KOPT-K1 (cell line): ENCODE measurements around the gene IQGAP1.

Source experiments
- H3K27ac ChIP-seq: fragments of 200-600 bp; sonication (generic); 2 replicates; pipeline ENCODE4 v1.5.1; 2016; ENCODE audit warnings: antibody characterized with exemption, mild to moderate bottlenecking, low read depth, low read length; ENCODE audit not compliant: poor library complexity, severe bottlenecking
- H3K36me3 ChIP-seq: fragments of 200-600 bp; sonication (generic); 2 replicates; pipeline ENCODE4 v1.5.1; 2017; ENCODE audit warnings: antibody characterized with exemption, mild to moderate bottlenecking, low read length, moderate library complexity; ENCODE audit not compliant: insufficient read depth
- H3K9me3 ChIP-seq: fragments of 200-600 bp; sonication (generic); 2 replicates; pipeline ENCODE4 v1.5.1; 2017; ENCODE audit warnings: antibody characterized with exemption, low read length, mild to moderate bottlenecking; ENCODE audit not compliant: insufficient read depth, poor library complexity, severe bottlenecking

The IQGAP1 gene

DNA sequence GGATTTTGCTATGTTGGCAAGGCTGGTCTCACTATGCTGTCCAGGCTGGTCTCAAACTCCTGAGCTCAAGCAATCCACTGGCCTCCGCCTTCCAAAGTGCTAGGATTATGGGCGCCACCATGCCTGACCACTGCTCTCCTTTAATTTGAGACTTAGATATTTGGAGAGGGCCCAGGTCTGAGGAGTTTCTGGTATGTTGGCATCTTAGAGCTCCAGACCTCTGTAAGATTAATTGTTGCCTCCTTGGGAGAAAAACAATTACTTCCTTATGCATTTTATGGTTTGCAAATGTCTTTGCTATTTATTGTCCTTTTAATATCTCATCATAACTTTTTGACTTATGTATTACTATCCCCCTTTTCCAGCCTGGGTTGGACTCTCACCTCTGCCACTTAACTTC is 33.1 kb upstream of the IQGAP1 start:
- Histone ChIP-seq H3K27ac (no peak overlapping the region), H3K9me3 (no peaks in the 10 kb centered on the region), H3K36me3 (no peaks in the 10 kb centered on the region)

DNA sequence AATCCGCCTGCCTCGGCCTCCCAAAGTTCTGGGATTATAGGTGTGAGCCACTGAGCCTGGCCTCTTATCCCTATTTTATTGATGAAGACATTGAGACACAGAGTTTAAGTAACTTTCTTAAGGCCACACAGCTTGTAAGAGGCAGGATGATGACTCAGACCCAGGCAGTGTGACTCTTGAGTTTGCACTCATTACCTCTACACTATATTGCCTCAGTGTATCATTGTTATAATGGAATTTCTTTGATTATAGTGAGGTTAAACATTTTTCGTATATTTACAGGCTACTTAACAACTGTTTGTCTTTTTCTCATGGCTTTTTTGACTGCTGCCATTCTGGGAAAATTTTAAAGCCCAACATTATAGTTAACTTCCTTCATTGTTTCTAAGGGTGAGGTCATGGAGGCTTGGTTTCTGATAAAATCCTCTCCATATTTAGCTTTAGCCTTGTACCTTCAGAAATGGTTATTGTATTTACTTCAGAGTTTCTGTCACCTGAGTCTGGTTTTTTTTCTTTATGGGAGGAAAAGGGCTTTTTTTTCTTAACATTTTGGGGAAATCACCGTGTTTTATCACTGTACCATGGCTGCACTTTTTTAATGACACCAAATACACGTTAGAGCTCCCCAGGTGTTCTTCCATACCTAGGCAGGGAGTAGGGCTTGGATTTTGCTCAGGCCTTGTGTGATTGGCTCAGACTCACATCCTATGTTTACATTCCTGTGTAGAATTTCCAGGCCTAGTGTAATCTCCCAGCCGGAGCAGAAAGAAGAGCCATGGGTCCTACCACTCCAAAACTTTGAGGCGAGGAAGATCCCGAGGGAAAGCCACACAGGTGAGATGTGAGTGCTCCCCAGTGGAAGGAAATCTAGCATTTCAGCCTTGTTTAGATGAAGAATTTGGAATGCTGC is 29.7 kb upstream of the IQGAP1 start:
- H3K27ac ChIP-seq, result no peak overlapping the region
- no peaks in the 10 kb centered on the region for H3K9me3 ChIP-seq
- no peaks in the 10 kb centered on the region for H3K36me3 ChIP-seq

DNA sequence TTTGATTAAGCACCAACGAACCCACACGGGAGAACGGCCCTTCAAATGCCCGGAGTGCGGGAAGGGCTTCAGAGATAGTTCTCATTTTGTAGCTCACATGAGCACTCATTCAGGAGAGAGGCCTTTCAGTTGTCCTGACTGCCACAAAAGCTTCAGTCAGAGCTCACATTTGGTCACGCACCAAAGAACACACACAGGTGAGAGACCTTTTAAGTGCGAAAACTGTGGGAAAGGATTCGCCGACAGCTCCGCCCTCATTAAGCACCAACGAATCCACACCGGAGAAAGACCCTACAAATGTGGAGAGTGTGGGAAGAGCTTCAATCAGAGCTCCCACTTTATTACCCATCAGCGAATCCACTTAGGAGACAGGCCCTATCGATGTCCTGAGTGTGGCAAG is 27.3 kb upstream of the IQGAP1 start:
- H3K9me3 ChIP-seq, result no peaks in the 10 kb centered on the region
- H3K27ac ChIP-seq, result no peak overlapping the region
- no peaks in the 10 kb centered on the region for H3K36me3 ChIP-seq

DNA sequence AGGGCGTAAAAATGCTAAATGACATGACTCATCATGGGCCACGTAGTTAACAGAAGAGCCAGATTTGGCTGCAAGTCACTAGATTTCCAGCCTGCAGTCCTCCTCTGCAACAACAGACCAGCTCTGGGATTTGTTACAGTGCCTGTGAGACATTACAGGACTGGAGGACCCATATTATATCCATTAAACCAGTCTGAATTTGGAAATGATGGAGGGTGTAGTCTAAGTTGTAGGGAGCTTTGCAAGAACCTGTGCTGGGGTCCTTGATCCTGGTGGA is 25.2 kb upstream of the IQGAP1 start:
- H3K36me3 ChIP-seq, result no peaks in the 10 kb centered on the region
- no peaks in the 10 kb centered on the region for H3K9me3 ChIP-seq
- no peak overlapping the region for H3K27ac ChIP-seq

DNA sequence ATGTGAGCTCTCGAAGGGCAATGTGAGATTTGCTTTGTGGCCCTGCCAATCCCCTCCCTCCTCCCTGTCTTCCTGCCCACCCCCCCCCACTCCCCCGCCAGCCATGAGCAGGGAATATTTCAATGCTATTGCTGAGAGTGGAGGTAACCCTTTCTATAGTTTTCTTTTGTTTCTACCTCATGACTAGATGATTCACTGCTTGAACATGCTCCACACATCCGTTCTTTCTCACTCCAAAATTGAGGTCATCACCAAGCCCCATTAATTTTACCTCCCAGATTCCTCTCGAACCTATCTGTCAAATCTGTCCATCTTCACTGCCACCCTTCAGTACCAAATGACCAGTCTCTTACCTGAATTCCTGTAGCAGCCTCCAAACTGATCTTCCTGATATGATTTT is 23.8 kb upstream of the IQGAP1 start:
- Histone ChIP-seq H3K36me3 (no peaks in the 10 kb centered on the region), H3K27ac (no peak overlapping the region), H3K9me3 (no peaks in the 10 kb centered on the region)

DNA sequence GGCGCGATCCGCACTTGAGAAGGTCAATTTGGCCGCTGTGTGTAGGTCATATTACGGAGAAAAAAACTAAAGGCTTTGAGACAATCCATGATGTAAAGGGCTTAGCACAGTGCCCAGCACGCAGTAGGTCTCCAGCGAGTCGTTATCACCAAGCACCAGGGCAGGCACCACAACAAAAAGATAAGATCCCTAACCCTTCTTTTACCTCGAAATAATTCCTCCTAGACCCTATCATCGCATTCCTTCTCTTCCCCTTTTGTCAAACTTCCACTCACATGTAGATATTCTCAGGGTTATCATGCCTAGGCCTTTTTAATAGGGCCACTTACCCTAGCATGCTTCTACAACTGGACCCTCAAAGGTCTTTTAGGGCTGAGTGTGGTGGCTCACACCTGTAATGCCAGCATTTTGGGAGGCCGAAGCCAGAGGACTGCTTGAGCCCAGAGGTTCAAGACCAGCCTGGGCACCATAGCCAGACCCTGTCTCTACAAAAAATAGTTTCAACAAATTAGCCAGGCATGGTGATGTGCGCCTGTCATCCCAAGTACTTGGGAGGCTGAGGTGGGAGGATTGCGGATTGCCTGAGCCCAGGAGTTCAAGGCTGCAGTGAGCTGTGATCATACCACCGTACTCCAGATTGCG is 22.5 kb upstream of the IQGAP1 start:
- no peak overlapping the region for H3K27ac ChIP-seq
- no peaks in the 10 kb centered on the region for H3K36me3 ChIP-seq
- H3K9me3 ChIP-seq, result no peaks in the 10 kb centered on the region

DNA sequence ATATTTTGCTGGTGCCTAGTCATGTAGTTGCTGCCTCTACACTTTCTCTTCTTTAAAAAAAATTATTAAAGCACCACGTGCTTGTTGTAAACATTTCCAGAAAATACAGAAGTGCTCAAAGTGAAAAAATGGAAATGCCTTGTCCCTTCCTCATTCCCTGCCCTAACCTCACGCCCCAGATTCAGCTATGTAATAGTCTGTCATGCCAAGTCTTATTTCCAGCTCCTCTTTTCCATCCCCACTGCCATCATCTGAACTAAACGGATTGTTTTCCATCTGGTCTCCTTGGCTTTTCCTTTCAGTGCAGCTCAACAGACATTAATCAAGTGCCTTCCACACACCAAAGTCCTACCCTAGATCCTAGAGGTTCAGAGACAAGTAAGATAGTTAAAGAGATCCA is 20.5 kb upstream of the IQGAP1 start:
- no peaks in the 10 kb centered on the region for H3K9me3 ChIP-seq
- H3K27ac ChIP-seq, result no peak overlapping the region
- no peaks in the 10 kb centered on the region for H3K36me3 ChIP-seq

DNA sequence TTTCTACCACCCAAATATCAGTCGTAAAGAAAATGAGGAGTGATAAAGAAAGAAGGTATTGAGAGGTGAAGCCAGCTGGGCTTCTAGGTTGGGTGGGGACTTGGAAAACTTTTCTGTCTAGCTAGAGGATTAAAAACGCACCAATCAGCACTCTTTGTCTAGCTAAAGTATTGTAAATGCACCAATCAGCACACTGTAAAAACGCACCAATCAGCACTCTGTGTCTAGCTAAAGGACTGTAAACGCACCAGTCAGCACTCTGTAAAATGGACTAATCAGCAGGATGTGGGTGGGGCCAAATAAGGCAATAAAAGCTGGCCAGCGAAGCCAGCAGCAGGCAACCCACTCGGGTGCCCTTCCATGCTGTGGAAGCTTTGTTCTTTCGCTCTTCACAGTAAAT is 13.0 kb upstream of the IQGAP1 start:
- Histone ChIP-seq H3K36me3 (no peaks in the 10 kb centered on the region), H3K9me3 (peaks cover 26% of the 10 kb centered on the region), H3K27ac (no peak overlapping the region)

DNA sequence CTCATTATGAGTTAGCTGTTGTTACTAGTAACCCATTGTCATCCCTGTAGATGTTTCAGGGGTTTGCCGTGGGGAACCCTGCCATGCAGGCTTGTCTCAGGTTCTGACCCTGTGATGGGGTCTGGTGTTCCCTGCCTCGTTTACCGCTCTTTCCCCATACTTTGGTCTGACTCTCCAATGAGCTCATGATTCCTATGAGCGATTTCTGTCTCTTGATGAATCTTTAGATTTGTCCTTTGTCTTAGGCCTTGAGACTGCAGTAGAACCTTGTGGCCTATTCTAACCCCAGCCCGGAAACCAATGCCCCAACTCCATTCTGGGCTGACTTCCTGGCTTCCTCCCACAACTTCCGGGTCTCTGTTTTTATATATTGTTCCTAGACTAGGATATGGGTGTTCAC is 11.3 kb upstream of the IQGAP1 start:
- Histone ChIP-seq H3K27ac (peak overlapping the region; percentile 66), H3K36me3 (no peaks in the 10 kb centered on the region), H3K9me3 (peaks cover 30% of the 10 kb centered on the region)

DNA sequence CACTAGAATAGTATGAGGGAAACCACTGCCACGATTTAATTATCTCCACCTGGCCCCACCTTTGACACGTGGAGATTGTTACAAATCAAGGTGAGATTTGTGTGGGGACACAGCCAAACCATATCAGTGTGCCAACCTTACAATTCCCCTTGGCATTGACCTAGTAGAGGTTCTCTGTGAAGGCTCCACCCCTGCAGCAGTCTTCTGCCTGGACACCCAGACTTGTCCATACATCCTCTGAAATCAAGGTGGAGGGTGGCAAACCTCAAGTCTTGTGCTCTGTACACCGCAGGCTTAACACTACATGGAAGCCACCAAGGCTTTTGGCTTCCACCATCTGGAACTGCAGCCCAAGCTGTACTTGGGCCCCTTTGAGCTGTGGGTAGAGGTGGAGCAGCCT is 8.8 kb upstream of the IQGAP1 start:
- Histone ChIP-seq H3K27ac (no peak overlapping the region), H3K36me3 (no peaks in the 10 kb centered on the region), H3K9me3 (peaks cover 30% of the 10 kb centered on the region)

DNA sequence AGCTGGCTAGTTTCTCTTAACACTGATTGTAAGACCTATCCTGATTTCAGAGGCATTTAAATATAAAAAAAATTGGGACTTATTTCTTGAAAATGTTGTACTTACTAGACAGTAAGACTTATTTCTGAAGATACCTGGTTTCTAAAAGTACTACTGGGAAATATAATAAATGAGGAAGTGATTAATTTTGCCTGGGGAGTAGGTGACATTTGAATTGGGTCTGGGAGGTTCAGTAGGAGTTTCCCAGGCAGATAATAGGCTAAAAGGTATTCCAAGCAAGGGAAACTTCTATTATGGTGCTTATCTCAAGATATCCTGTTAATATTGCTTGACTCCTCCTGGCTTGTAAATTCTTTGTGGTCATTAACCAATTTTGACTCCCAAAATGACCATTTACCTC is 6.5 kb upstream of the IQGAP1 start:
- Histone ChIP-seq H3K9me3 (peaks cover 30% of the 10 kb centered on the region), H3K27ac (no peak overlapping the region), H3K36me3 (no peaks in the 10 kb centered on the region)

DNA sequence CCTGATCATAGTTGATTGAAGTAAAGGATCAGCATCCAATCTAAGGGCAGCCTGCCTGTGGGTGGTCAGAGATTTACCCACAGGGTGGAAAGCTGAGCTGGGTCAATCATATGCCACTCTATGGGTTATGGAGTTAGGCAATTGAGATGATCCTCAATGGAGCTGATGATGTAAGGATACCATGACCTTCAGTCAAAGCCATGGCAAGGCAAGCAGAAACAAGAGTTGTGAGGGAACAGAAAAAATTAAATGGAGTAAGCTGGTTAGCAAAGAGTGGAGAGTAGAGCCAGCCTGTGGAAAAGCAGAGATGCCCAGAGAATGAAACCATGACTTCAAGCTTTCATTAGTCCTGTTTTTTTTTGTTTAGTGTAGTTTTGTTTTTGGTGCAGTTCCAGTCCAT is 5.7 kb upstream of the IQGAP1 start:
- Histone ChIP-seq H3K9me3 (peaks cover 30% of the 10 kb centered on the region), H3K27ac (no peak overlapping the region), H3K36me3 (no peaks in the 10 kb centered on the region)

DNA sequence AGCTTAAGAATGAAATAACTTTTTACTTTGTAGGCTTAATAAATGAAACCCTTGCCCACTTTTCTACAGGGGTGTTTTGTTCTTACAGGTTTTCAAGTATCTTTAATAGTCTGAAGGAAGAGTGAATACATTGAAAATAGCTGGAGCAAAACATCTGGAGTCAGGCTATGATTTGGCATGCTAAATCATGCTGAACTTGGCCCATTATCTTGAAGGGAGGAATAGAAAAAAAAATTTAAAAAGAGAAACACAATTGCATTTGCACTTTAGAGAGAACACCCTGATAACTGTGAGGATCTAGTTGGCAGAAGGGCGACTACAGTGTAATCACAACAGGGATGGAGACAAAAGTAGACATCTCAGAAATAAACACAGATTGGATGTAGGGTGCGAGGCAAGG is 1.8 kb upstream of the IQGAP1 start:
- H3K36me3 ChIP-seq, result peaks cover 14% of the 10 kb centered on the region
- H3K9me3 ChIP-seq, result no peaks in the 10 kb centered on the region
- H3K27ac ChIP-seq, result no peak overlapping the region

DNA sequence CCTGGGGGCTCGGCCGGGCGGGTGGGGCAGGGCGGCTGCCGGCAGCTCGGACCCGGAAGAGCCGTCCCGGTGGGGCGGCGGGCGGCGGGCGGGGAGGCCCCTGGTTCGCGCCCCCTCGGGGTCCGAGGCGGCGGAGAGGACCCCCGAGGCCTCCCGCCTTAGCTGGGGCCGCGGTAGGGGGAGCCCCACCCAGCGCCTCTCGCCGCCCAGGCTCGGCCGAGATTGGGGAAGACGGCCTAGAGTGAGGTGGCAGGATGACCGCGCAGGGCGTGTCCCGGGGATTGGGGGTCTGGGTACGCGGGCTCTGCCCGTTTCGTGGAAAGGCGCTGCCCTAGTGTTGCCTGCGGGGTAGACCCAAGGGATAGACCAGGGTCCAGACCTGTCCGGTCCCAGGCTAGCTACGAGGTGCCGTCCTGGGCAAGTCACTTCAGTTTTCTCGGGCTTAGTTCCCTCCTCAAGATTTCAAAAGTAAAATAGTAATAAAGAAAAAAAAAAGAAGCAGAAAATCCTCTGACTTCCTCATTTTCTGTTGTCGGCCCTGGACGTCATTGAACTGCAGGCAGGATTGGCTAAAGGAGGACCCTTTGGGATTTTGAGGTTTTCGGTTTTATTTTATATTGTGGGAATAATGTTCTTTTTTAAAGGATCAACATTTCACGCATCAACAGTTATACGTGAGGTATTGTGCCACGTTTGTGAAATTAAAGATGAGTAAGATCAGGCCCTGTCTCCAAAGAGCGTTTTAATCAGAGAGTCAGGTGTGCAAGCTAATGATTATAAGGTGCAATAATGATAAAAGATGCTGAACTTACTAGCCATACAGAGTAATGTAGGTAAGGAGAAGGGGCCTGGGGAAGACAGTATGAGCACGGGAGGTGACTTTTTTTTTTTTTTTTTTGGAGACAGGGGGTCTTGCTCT is 679 bp downstream of the IQGAP1 start:
- Histone ChIP-seq H3K27ac (peak overlapping the region; percentile 75), H3K9me3 (no peaks in the 10 kb centered on the region), H3K36me3 (peaks cover 37% of the 10 kb centered on the region)

DNA sequence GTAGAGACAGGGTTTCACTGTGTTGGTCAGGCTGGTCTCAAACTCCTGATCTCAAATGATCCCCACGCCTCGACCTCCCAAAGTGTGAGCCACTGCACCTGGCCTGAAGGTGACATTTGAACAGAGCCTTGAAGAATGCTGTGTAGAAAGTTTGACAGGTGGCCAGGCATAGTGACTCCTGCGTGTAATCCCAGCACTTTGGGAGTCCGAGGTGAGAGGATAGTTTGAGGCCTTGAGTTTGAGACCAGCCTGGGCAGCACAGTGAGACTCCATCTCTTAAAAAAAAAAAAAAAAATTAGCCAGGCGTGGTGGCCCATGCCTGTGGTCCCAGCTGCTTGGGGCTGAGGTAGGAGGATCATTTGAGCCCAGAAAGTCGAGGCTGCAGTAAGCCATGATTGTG is 1.5 kb downstream of the IQGAP1 start:
- Histone ChIP-seq H3K9me3 (no peaks in the 10 kb centered on the region), H3K36me3 (peaks cover 38% of the 10 kb centered on the region), H3K27ac (no peak overlapping the region)
